Bone marrow (tissue), 2 donors: ENCODE measurements around the gene FGF18.
"Not testable (repeated sequence)": the region's sequence is repeated elsewhere in the genome, so short reads cannot be mapped to it uniquely, and the experiment has no call there.

ENCODE experiments used
- DNase-seq, 2 donors: peaks; one replicate each; lab custom pipeline; 2025; lab: John Stamatoyannopoulos, UW

The FGF18 gene

GRCh38 chr5:171400169-171400568 lies 19.3 kb upstream of the FGF18 start:
- DNase-seq, result no peak

- no peak for DNase-seq
Observed at GRCh38 chr5:171401167-171401947, 18.1 kb upstream of the FGF18 start.

GRCh38 chr5:171402751-171403150 lies 16.7 kb upstream of the FGF18 start:
- DNase-seq, result not testable (repeated sequence)

- no peak for DNase-seq
Observed at GRCh38 chr5:171405615-171406014, 13.8 kb upstream of the FGF18 start.

GRCh38 chr5:171407234-171407633 lies 12.2 kb upstream of the FGF18 start:
- DNase-seq, result no peak

- DNase-seq, result no peak
Observed at GRCh38 chr5:171409164-171410136, 10.0 kb upstream of the FGF18 start.

GRCh38 chr5:171410181-171410580 lies 9.3 kb upstream of the FGF18 start:
- DNase-seq, result no peak

- DNase-seq, result no peak
Observed at GRCh38 chr5:171412186-171412585, 7.3 kb upstream of the FGF18 start.

GRCh38 chr5:171413153-171413910 lies 6.1 kb upstream of the FGF18 start:
- no peak for DNase-seq

GRCh38 chr5:171413993-171414392 lies 5.5 kb upstream of the FGF18 start:
- DNase-seq, result not testable (repeated sequence)

- DNase-seq, result no peak
Observed at GRCh38 chr5:171415115-171415730, 4.2 kb upstream of the FGF18 start.

GRCh38 chr5:171416160-171417049 lies 3.0 kb upstream of the FGF18 start:
- DNase-seq, result no peak

GRCh38 chr5:171418316-171418981 lies 998 bp upstream of the FGF18 start:
- peak; percentile 10 to 30 for DNase-seq

- no peak for DNase-seq
Observed at GRCh38 chr5:171419688-171420430, 412 bp downstream of the FGF18 start.

GRCh38 chr5:171420431-171421241 lies 1.2 kb downstream of the FGF18 start:
- DNase-seq, result no peak

GRCh38 chr5:171421331-171422262 lies 2.1 kb downstream of the FGF18 start:
- DNase-seq, result no peak

GRCh38 chr5:171422495-171422894 lies 3.0 kb downstream of the FGF18 start:
- DNase-seq, result no peak
